Upper lobe of left lung (tissue), 4 donors: Measurements from ENCODE around the gene PLEKHB2.

Experiments used
- POLR2A ChIP-seq, 4 donors: fragments of 450-650 bp; IDR thresholded peaks; one replicate each; pipeline ENCODE4 v1.5.1; 2016 to 2017; ENCODE audit warnings: antibody characterized with exemption in 4 of 4, mild to moderate bottlenecking in 2 of 4
- POLR2AphosphoS5 ChIP-seq, 2 donors: sonication (generic); formaldehyde crosslinking; IDR thresholded peaks; one replicate each; pipeline ENCODE4 v1.5.1; 2017; ENCODE audit warnings: antibody characterized with exemption in 2 of 2
- TF ChIP-seq, protein P1 (sequence below), 6 experiments: fragments of 450-650 bp in 4 of 6; fragments of 200-600 bp in 2 of 6; sonication (generic) in 2 of 6; IDR thresholded peaks; one replicate each; pipeline ENCODE4 v1.5.1; 2016 to 2019; ENCODE audit warnings: antibody characterized with exemption in 6 of 6

DNA sequence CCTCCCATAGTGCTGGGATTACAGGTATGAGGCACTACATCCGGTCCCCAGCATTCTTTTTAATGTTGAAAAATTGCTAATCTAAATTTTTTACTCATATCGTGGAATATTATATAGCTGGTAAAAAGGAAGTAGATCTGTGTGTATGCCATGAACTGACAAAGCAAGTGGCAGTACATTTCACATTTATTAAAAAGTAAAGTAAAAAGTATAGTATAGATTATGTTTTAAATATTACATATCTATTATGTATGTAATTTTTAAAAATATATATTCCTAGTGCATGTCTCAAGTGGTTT lies 25.1 kb downstream of the PLEKHB2 start:
- TF ChIP-seq, protein P1, sequence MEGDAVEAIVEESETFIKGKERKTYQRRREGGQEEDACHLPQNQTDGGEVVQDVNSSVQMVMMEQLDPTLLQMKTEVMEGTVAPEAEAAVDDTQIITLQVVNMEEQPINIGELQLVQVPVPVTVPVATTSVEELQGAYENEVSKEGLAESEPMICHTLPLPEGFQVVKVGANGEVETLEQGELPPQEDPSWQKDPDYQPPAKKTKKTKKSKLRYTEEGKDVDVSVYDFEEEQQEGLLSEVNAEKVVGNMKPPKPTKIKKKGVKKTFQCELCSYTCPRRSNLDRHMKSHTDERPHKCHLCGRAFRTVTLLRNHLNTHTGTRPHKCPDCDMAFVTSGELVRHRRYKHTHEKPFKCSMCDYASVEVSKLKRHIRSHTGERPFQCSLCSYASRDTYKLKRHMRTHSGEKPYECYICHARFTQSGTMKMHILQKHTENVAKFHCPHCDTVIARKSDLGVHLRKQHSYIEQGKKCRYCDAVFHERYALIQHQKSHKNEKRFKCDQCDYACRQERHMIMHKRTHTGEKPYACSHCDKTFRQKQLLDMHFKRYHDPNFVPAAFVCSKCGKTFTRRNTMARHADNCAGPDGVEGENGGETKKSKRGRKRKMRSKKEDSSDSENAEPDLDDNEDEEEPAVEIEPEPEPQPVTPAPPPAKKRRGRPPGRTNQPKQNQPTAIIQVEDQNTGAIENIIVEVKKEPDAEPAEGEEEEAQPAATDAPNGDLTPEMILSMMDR (IDR thresholded peaks at IDR 0.05) = no peak
- TF ChIP-seq POLR2AphosphoS5 (IDR thresholded peaks at IDR 0.05) (no peak), POLR2A (IDR thresholded peaks at IDR 0.05) (no peak)
